ENCODE results near the gene EPHB6.

EPHB6 gene

GRCh38 chr7:142880876-142881505 is 26.1 kb downstream of the EPHB6 start:
- DNase-seq, result peak in 1 of 2 experiments; percentile 10

DNA sequence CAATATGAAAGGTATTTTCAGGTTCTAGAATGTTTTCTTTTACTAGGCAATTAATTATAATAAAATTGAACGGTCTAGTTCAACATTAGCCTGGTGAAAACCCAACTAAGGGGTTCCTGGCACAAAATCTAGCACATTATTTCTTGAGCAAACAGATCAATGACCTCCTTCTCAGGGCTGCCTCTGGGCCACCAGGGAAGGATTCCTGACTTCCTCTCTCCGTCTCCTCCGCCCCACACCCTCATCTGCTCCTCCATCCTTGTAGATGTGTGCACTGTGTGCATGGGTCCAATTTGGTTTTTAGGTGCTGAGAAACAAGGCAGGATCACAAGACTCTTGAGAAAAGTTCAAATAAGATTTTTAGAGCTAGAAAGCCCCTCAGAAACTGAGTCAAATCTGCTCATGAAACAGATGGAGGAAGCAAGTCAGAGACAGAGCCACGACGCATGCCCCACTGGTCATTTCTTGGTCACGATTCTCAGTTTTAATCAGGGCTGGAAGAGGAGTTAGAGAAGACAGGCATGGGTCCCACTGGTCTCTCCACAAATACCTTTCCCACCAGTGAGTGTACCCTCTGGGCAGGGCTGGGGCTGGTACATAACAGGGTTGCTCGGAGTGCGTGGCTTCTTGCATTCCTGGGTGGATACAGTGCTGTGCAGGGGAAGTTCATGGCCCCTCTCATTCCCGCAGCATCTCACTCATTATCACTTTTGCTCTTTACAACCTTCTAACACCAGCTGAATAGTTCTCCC is 26.9 kb downstream of the EPHB6 start:
- DNase-seq, result no peak

DNA sequence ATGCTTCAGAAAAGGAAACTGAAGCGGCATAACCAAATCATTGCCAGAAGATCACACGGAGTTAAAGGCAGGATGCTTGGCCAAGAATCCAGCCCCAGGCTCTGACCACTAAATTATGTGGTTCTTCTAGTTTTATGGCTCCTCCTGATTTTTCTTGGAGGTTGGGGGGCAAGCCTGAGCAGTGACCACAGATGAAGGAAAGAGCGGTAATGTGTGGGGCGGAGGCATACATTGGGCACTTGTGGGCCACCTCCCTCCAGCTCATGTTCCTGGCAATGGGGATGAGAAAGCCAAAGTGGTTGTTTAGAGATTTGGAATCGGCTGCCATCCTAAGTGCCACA is 27.4 kb downstream of the EPHB6 start:
- DNase-seq, result no peak

- no peak for DNase-seq
Observed at GRCh38 chr7:142883145-142883544, 28.3 kb downstream of the EPHB6 start.

DNA sequence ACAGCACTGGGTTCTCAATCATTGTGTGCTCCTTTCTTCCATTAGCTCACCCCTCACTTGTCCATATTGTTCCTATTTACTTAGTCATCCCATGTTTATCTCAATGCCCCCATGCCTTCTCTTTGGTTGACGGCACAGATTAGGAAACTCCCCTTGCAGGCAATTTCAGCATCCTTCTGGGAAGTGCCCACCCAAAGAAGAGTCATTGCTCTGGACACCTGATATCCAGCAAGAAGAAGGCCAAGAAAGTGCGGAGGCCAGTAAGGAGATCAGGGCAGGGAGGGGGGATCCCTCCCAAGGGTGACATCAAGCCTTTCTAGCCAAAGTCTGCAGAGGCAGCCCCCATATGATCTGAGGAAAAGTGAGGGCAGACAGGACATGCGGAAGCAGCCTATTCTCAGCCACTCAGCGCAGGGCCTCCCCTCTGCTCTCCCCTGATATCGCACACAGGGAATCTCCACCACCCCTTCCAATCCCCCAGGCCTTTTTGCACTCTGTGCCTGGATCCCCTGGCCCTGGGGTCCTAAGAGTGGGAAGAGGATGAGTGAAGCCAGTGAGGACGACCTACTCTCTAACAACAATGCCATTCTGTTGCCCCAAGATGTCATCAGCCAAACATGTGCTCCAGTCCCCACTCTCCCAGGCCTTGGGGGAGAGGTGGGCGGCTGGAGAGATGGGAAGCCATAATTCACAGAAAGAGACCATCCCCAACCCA is 28.9 kb downstream of the EPHB6 start:
- DNase-seq, result no peak

- no peak for DNase-seq
Observed at GRCh38 chr7:142884286-142884640, 29.4 kb downstream of the EPHB6 start.

DNA sequence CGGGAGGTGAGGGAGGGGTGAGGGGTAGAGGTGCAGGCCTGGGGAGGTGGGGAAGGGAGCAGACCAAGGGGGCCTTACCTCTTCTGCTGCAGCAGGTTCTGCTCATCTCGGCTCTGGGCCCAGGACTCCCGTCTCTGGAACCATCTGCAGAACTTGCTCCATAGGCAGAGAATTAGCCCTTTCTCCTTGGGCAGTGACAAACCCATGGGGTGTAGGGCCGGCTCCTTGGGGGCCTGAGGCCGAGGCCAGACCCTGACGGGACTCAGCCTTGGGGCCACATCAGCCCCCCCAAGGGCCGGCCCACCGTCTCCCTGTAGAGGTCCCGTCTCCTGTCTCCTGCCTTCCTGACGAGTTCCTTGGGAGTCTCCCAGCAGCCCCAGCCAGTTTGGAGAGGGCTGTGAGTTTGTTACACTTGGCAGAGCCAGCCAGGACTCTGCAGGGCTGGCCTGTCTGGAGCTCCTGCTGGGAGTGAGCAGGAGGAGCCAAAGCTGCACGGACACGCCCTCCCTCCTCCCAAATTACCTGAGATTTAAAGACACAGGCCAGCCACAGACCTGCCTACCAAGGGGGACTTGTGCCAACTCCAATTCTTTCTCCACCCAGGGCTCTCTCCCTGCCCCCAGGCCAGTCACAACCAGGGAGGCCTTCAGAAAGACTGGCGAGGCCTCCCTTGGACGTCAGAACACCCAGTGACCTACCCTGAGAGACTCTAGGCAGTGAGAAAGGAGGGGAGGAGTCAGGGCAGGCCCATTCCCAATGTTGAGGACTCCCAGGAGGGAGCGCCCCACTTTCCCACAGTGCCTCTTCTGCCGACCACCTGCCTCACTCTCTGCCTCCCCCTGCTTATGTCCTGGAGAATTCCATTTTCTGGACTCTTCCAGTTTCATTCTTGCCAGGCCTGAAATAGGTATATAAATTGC is 30.7 kb downstream of the EPHB6 start, which contains the start of gene TRPV6:
Gene TRPV6 (minus strand): TSS at position 435 of the 920 bp plus-strand sequence.
- no peak for DNase-seq

DNA sequence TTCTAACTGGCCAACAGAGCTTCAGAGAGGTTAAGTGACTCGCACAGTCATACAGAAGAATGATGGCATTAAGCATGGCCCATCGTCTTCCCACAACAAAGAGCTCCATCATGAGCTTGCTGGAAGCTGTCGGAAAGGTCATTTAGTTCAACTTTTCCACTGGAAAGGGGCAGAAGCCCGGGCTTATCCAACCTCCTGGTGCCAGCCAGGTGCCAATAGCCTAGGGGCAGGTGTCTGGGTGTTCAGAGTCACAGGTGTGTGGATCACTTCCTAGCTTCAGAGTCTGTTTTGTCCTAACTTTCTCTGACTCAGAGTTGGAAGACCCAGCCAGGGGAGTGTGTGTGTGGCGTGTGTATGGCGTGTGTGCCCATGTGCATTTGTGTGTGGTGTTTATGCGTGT is 32.0 kb downstream of the EPHB6 start:
- no peak for DNase-seq

DNA sequence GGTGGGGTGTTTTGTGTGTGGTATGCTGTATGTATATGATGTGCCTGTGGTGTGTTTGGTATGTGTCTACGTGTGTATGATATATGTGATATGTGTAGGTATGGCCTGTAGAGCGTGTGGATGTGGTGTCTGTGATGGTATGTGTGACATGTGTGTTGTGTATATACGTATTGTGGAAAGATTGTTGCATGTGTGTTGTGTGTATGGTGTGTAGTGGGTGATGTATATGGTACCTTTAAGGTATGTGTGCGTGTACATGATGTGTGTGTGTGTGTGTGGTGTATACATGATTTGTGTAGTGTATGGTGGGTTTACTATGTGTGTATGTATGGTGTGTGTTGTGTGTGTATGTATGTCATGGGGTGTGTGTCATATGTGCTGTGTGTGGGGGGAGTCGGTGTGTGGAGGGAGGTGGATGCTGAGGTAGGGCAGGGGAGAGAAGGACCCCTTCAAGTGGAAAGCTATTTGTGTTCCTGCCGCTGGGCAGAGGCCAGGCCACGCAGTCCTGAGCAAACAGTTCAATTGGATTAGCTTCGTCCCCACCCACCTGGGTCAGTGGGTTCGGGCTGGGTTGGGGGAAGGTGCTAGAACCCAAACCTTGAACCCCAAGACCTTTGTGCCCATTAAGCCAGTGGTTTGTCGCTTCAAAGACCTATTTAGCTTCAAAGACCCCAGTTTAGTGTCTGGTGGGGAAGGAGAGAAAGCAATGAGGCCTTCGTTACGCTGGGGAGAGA is 32.6 kb downstream of the EPHB6 start:
- DNase-seq, result no peak

- no peak for DNase-seq
Observed at GRCh38 chr7:142889816-142890215, 34.9 kb downstream of the EPHB6 start.

- DNase-seq, result no peak
Observed at GRCh38 chr7:142890874-142891485, 36.1 kb downstream of the EPHB6 start.

GRCh38 chr7:142891490-142892082 is 36.7 kb downstream of the EPHB6 start:
- no peak for DNase-seq

- DNase-seq, result no peak
Observed at GRCh38 chr7:142892951-142893350, 38.1 kb downstream of the EPHB6 start.

DNA sequence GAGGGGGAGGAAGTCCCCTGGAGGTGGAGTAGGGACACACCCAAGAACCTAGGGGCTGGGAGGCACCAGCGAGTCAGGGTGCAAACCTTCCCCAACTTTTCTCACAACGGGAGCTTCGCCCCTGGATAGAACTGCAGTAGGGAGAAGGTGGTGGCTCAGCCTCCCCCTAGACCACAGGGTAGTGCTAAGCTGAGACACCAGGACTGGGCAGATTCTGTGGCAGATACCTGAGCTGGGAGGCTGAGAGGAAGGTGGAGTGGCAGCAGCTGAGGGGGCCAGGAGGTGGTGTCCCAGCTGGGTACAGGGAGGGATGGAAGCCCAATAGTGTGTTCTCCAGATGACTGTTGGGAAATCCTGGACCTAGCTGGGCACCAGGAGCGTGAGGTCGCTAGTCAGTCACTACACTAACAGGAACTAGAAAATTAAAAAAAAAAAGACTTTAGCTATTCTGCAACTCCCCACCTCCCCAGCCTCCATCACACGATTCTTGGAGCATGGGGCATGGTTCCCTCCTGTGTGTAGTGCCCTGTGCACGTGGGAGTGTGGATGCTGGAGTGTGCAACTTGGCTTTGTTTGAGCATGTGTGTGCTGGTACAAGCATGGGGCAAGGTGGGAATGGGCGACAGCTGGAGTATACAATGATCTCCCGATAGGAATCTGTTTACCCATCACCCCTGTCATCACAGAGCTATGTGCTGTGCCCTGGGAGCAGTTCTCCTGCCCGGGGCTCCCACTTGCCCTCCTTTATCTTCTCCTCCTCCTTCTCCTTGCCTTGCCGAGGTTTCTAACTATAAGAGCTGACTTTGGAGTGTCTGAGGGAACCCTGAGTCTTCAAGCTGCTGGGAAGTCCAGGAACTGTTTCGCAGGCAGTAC is 39.5 kb downstream of the EPHB6 start:
- no peak for DNase-seq

- DNase-seq, result no peak
Observed at GRCh38 chr7:142894985-142895593, 40.2 kb downstream of the EPHB6 start.

- no peak for DNase-seq
Observed at GRCh38 chr7:142896151-142896550, 41.3 kb downstream of the EPHB6 start.

GRCh38 chr7:142896741-142897379 is 42.0 kb downstream of the EPHB6 start:
- no peak for DNase-seq

GRCh38 chr7:142897691-142898090 is 42.8 kb downstream of the EPHB6 start:
- no peak for DNase-seq

Data from SW 1271 (cell line).